ENCODE data around the gene TALDO1.

TALDO1 gene

DNA sequence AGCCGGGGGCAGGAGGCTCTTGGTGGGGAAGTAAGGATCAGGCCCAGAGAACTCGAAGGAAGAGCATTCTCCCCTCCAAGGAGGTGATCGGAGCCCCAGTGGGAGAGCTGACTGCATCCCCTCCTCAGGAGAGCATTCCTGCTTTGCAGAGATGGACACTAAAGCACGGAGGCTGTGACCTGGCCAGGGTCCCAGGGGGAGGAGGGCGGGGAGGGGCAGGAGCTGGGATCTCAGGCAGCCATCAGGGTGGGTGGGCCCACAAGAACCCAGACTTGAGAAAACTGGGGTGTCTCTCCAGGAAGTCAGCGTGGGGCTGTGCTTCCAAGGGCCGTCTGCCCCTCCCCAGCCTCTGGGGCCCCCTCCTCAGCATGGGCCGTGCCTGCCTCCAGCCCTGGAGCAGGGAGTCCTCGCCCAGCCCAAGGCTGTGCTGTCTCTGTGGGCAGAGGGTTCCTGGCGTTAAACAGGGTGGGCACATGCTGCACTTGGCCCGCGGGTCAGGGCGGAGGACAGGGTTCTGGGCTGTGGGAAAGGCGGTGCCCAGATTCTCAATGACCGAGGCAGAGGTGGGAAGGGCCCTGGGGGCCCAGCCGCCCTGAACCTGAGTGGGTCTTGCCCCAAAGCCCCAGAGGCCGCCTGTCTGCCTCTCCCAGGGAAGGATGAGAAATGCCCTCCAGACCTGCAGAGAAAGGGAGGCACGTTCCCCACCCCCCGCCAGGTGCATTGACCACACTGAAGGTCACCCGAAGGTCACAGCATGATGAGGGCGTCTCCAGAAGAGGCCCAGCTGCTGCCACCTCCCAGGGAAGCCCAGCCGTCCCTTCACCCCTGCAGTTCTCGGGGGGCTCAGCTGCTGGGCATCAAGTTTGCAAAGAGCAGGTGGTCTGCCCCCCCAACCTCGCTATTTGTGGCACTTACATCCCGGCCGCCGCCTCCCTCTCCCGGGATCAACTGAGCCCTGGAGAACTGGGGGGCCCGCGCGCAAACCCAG is 42.0 kb downstream of the TALDO1 start:
- DNase-seq: no peak

DNA sequence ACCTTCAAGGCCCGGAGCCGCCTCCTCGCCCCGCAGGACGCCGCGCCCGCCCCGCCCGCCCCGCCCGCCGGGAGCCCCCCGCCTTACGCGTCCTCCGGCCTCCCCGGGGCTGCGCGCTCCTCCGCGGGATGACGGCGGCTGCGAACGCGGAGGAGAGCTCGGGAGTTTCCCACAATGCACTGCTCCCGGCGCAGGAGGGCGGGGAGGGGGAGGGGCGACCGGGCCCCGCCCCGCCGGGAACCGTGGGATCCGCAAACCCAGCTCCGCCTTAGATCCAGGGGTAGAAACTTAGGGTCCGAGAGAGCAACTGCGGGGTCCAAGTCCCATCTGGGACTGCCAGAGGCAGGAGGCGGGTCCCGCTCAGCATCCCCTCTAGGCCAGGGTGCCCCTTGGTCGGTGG is 42.7 kb downstream of the TALDO1 start, which contains the start of gene CEND1:
Gene CEND1 (minus strand): TSS at position 148 of the 400 bp plus-strand sequence. CDS start 1,514 bp downstream, outside the sequence.
- DNase-seq: peak; percentile 84

DNA sequence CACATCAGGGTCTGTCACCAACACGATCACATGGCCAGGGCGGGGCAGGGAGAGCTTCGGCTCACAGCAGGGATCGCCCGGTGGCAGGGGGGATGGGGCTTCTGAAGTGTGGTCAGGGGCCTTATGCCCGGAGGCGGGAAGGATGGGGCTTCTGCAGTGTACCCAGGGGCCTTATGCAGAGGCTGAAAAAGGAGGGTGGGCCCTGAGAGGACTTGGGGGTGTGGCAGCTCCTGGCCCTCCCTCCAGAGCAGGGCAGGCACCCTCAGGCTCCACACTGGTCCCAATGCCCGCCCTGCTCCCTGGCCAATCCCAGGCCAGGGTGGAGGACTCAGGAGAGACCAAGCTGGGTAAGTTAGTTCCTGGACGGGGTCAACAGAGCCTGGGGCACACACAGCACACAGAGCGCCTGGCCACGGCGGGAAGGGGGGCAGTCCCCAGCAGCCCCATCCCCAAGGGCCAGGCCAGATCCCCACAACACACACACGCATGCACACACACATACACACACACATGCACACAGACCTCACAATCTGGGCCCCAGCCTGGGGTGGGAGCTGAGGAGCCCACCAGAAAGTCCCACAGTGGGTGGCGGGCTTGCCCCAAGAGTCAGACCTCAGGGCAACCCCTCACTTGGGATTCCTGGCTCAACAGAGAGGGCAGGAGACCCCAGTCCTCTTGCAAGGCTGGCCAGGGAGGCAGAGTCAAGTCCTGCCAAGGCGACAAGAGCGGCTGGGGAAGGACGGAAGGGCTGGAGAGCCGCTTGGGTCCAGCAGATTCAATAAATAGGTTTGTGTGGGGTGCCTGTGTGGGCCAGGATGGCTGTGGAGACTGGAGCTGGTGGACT is 43.7 kb downstream of the TALDO1 start:
- DNase-seq: no peak

DNA sequence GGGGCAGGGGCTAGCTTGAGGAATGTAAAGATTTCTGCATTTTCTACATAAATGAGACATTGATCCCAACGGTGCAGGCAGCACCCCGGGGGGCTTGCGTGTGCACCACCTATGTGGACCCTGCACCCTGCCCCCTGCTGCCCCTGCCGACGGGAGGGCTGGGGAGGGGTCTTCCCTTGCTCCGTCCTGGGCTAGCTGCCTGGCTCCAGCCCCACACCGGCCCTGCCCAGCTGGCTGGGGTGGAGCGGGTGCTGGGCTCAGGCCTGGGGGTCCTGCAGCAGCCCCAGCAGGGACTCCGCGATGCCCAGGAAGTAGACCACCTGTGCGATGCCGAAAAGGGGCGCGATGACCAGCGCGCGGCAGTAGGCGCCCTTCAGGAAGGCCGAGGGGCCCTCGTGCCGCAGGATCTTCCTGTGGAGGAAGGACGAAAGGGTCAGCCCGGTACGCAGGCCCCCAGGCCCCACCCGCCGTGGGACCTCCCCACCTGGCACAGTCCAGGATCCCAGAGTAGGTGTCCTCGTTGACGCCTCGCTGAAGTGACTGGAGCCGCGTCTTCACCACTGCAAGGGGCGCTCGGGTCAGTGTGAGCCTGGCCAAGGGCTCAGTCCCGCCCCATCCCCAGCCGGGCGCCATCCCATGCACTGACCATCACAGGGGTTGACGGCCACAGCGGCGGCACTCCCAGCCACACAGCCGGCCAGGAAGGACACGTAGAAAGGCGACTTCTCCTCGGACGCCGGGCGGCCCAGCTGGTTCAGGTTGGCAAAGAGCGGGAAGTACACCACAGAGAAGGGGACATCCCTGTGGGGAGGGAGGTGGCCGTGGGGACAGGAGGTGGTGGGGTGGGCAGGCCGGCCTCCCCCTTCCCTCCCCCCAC is 44.6 kb downstream of the TALDO1 start:
- no peak for DNase-seq

DNA sequence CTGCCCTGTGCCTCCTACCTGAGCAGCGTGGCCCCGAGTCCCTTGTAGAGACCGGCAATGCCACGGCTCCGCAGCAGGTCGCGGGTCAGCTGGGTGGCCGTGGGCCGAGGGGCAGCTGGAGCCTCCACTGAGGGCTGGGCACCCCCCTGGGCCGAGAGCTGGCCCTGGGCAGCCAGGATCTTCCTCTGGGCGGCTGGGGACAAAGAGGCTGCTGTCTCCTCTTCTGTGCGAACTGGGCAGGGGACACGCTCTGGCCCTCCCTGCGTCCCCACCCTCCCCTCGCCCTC is 45.2 kb downstream of the TALDO1 start:
- no peak for DNase-seq

DNA sequence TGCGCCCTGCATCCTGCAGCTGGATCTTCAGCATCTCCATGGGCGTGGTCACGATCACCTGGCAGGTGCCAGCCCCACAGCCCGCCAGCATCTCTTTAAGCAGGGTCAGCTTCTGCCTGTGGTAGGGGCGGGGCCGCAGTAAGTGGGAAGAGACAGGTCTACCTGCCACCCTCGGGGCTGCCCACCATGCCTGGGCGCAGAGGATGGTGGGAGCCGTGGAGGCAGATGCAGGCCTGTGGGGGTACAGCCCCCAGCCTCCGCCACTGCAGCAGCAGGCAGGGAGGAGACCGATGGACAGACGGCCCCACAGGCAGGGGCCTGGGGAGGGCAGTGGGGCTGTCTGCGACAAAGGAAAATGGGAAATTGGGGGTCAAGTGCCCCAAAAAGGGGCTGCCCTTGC is 45.6 kb downstream of the TALDO1 start:
- no peak for DNase-seq

DNA sequence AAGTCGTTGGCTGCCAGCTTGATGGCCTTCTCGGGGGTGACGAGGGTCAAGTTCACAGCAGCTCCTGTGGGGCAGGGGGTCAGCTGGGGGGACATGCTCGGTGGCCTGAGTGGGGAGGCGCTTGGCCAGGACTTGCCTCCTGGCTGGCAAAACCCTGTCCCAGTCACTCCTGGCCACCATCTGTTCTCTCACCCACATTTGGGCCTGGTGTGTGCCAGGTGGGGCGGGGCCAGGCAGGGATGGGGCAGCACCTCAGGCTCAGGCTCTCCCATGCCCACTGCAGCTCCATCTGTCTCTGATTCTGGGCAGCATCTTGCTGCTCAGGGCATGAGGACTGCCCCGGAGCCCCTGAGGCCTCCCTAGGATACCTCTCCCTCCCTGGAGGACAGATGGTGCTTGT is 46.3 kb downstream of the TALDO1 start:
- DNase-seq: no peak

DNA sequence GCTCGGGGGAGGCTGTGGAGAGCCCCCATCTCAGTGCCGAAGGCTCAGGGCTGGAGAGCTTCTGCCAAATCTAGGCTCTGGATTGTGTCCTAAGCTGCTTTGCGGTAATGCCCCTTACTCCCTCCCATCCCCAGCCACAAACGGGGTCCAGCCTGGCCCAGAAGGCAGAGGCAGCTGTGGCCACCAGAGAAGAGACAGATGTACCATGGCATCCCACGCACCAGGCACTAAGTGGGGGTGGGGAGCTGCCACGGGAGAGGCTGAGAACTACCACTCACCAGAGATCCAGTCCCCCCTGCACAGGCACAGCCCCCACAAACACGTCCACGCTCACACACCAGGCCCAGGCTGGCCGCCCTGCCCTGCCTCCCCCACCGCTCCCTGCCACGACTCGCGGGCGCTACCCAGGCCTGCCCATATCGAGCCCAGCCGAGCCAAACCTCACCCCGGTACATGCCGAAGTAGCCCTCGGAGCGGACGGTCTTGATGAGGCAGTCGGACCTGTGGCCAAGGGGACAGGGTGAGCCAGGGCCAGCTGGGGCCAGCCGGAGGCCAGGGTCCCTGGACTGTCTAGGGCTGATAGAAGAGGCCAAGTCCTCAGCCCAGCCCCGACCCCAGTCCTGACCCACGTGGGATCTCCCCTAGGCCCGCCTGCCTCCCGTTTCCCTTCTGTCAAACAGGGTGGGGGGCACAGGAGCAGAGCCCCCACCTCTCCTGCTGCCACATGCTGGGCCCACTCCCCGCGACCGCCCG is 46.9 kb downstream of the TALDO1 start:
- no peak for DNase-seq

DNA sequence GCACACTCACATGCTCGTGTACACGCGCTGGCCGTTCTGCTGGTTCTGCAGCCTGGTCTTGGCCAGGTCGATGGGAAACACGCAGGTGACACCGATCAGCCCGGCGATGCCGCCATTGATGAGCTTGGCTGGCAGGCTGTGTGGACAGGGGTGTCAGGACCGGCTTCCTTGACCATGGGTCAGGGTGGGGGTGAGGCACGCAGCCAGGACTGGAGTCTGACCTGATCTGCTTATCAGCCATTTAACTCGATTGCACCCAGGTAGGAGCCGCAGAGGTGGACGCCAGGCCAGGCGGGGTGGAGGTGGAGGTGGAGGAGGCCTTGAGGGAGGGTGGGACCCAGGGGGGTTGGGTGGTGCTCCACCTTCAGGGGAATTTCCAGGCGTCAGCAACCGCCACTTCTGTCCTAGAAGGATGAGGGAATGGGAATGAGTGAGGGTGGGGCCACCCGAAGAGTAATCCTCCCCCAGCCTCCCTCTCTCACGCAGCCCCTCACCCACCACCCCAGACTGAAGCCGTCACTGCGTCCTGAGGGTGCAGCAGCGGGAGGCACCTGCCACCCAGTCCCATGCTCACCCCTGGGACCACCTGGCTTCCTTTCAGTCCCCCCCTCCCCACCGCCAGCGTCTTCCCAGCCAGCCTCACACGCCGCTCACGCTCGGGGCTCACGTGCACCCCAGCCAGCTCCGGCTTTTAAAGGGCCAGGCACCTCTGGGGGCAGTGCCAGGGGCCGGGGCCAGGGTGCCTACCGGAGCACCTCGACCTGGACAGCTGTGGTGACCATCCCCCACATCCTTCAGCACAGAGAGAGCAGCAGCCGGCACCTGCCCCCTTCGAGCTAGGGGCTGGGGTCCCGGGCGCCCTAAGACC is 47.7 kb downstream of the TALDO1 start:
- DNase-seq: no peak

DNA sequence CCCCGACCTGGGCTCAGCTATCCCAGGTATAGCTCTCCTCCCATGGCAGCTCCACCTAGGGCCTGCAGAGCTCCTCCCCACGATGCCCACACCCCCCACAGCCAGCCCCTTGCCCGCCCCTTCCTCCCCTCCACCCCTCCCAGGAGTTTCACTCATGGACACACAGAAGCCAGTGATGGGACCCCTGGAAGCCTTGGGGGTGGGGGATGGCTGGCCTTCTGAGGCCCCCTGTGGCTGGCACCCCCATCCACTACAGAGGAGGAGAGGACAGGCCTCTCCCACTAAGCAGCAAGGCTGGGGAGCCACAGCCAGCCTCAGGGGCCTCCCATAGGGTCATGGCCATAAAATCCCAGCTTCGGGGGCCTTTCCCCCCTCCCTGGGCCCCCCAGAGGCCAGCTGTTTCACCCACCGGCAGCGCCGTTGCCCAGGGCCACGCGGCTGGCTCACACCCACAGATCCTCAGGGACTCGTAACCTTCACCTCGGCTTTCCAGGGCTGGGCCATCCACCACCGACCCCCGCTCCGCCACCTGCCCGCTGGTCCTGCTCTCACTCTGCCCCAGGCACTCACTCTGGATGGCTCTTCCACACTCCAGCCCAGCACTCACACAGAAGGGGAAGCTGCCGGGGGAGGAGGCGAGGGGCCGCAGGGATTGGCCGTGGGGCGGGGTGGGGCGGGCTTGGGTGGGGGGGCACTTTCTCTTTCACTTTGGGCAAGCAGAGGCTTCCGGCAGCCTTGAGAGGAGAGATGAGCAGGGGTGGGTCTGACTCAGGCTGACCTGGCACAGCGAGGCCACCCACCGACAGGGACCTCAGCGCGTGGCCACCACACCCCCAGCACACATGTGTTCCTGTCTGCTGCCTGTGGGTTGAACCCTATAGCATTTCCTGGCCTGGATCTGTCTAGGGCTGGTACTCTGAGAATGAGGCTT is 48.6 kb downstream of the TALDO1 start:
- DNase-seq: peak; percentile 89

DNA sequence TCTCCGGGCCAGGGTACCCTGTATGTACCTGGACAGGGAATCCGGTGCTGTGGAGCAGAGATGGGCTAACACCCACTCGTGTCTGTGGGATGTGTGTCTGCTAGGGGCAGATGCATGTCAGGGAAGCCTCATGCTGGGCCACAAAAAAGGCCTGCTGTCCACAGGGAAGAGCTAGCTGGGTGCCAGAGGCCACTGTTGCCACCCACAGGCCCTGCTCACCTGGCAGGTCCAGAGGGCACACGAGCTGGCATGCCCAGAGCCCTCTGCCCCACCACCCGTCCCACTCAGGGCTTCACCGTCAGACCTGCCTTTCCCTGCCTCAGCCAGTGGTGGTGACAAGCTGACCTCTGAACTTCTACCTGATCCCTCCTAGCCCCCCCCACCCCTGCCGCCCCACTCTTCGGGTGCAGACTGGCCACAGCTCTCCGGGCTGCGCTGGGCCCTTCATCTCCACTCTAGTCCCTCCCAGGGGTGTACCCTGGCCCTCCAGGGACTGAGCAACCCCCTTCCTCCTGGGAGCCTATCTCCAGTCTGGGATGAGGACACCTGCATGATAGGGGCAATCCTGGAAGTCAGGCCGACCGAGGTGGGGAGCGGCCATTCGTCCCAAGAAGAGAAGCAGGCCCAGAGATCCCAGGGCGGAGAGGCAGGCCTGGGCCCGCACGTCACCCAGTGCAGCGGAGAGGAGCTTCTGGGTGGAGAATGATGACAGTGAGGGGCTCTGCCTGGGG is 49.5 kb downstream of the TALDO1 start:
- peak; percentile 86 for DNase-seq

DNA sequence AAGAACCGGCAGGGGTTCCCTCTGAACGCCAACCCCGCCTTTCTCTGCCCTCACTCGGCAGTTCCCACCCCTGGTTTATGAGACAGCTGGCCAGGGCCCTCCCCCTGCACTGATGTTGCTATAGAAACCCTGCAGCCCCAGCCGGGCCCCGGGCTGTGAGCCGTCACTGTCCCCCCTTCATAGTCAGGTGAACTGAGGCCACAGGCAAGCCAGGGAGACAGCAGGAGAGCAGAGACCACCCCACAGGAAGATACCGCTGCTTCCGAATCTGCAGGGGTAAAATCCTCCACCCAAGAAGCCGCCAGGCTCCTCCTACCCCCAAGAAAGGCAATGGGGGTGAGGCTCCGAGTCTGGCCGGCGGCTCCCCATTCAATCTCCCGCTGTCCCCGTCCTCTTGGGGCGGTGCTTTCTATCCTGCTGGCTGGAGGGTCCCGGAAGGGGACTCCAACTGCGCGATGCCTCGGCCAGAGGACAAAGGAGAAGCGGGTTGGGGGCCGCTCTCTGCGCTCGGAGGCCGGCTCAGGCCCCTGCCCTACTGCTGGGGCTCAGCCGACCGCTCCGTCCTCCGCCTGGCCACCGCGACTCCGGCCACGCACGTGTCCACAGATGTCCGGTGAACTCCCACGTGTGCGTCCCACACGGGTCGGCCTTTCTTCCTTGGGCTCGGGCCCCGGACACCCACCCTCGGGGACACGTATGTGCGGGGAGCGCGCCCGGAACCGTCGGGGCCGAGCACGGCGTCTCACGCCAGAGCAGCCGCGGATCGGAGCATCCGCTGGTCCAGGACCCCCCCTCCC is 50.2 kb downstream of the TALDO1 start:
- DNase-seq: peak; percentile 87

DNA sequence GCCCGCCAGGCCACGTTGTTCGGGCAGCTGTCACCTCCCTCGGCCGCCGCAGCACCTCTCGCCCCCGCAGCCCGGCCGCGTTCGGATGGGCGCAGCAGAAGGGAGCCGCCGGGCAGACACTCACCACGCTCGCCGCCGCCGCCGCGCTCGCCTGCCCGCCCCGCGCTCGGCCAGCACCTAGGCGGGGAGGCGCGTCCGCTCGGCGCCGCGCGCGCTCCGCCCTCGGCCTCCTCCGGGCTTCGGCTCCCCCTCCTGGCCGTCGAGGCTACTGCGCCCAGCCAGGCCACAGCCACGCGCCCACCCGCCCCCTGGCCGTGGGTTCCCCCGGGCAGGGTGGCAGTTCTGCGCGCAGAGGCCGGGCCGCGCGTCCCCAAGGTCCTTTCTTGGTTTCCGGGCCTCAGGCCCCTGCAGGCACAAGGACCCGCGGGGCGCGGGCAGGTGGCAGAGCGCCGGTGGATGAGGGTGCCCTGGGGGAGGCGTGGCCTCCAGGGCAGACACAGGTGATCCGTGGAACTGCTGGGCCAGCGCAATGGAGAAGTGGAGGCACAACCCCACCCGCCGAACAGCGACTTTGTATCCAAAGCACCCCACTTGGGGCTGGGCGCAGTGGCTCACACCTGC is 50.9 kb downstream of the TALDO1 start, which contains the start of gene SLC25A22:
Gene SLC25A22 (minus strand): TSS at position 189 of the 621 bp plus-strand sequence. CDS start 3,275 bp downstream, outside the sequence.
- DNase-seq: peak; percentile 92

DNA sequence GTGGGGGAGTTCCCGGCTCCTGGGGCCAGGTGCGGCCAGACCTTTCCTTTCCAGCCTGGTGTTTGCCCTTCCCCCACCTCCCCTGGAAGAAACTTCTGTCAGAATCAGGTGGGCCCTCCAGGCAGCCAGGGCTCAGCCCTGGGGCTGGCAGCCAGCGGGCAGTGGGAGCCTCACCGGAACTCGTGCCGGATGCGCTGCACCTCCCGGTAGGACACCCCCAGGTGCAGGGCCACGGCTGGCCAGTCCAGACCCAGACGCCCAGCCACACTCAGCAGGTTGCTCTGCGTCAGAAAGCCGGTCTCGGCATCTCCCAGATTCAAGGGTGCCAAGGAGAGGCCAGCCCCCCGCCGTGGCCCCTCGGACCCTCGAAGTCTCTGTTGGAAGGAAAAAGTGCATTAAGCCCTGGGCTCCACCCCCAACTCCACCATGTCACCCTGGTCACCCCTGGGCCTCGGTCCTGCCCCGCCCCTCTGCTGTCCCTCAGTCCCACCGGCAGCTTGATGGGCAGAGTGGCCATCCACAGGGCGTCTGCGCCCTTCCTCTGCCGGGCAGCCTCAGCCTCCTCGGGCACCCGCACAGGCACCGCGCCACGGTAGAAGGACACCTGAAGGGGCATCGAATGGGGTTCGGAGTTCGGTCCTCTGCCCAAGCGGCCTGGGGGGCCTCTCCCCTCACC is 52.5 kb downstream of the TALDO1 start:
- no peak for DNase-seq

DNA sequence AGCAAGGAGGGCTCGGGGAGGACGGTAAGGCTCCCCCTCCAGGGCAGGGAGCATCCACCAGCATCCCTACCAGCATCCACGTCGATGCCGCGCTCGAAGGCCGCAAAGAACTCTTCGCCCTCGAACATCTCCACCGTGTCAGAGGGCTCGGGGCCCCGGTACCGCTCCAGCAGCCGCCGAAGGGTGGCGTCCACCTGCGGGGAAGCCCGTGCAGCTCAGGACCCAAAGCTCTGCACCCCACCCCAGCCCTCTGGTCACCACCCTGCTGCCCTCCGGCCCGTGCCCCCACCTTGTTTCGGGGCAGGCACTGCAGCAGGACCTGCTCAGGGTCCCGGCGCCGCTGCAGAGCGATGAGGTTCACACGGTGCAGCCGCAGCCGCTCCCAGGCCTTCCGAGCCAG is 53.2 kb downstream of the TALDO1 start:
- no peak for DNase-seq

DNA sequence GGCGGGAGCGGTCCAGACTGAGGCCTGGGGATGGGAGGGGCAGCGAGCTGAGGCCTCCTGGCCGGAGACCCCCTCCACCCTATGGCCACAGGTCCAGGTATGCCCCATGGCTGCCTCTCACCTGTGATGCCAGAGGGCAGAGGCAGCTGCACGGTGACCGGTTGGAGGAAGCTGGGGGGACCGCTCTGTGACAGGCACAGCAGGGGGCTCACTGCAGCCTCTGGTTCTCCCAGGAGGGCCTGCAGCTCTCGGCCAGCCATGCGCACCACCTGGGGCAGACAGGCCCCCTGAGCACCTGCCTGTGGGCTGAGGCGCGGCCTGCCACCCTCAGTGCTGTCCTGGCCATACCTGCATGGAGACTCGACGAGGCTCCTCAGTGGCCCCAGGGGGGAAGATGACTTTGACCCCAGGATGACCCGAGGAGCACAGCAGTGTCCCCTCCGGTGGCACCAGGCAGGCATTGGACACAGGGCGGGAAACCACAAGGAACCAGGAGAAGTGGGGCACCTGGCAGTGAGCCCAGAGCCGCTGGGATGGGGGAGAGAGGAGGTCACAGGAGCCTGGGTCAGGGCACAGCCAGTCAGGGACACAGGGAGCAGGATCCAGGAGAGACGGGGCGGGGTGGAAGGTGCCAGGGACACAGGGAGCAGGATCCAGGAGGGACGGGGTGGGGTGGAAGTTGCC is 54.0 kb downstream of the TALDO1 start:
- DNase-seq: no peak

All from activated CD8-positive, alpha-beta memory T cell treated with anti-CD3 and anti-CD28 coated beads, Interleukin-2, amount 50 U/mL, for 48 hours (primary cell).